Stimulated activated CD4-positive, alpha-beta T cell treated with anti-CD3 and anti-CD28 coated beads, Interleukin-1b, Interleukin-23, amount 100 ng/mL, for 48 hours (primary cell): ENCODE results near the gene PARVB.

Source experiments
- DNase-seq: peaks from one replicate; pipeline ENCODE4 v3.0.0-alpha.2; 2020

The PARVB gene

GRCh38 chr22:44142421-44143104 is 118.5 kb downstream of the PARVB start:
- DNase-seq: no peak

- no peak for DNase-seq
Measured at GRCh38 chr22:44143105-44143474, 119.0 kb downstream of the PARVB start.

- no peak for DNase-seq
Measured at GRCh38 chr22:44143579-44143978, 119.5 kb downstream of the PARVB start.

GRCh38 chr22:44144046-44144569 is 120.0 kb downstream of the PARVB start:
- no peak for DNase-seq

GRCh38 chr22:44145544-44145943 is 121.4 kb downstream of the PARVB start:
- no peak for DNase-seq

GRCh38 chr22:44146088-44146861 is 122.2 kb downstream of the PARVB start:
- DNase-seq: no peak

GRCh38 chr22:44147008-44147645 is 123.0 kb downstream of the PARVB start:
- no peak for DNase-seq

- no peak for DNase-seq
Measured at GRCh38 chr22:44147821-44148574, 123.9 kb downstream of the PARVB start.

- no peak for DNase-seq
Measured at GRCh38 chr22:44151676-44152075, 127.6 kb downstream of the PARVB start.

GRCh38 chr22:44153710-44154109 is 129.6 kb downstream of the PARVB start:
- no peak for DNase-seq

- DNase-seq: no peak
Measured at GRCh38 chr22:44154436-44154942, 130.4 kb downstream of the PARVB start.

- no peak for DNase-seq
Measured at GRCh38 chr22:44155115-44155514, 131.0 kb downstream of the PARVB start.

GRCh38 chr22:44157916-44158618 is 134.0 kb downstream of the PARVB start:
- DNase-seq: no peak

- DNase-seq: no peak
Measured at GRCh38 chr22:44158816-44159215, 134.7 kb downstream of the PARVB start.

- no peak for DNase-seq
Measured at GRCh38 chr22:44159221-44159620, 135.1 kb downstream of the PARVB start.

- no peak for DNase-seq
Measured at GRCh38 chr22:44159811-44160210, 135.7 kb downstream of the PARVB start.

GRCh38 chr22:44160421-44160820 is 136.3 kb downstream of the PARVB start:
- DNase-seq: no peak

GRCh38 chr22:44161673-44162072 is 137.6 kb downstream of the PARVB start:
- no peak for DNase-seq

GRCh38 chr22:44162960-44163359 is 138.9 kb downstream of the PARVB start:
- DNase-seq: no peak

- no peak for DNase-seq
Measured at GRCh38 chr22:44163536-44163935, 139.4 kb downstream of the PARVB start.

GRCh38 chr22:44164031-44164430 is 139.9 kb downstream of the PARVB start:
- no peak for DNase-seq

GRCh38 chr22:44165286-44165874 is 141.3 kb downstream of the PARVB start:
- DNase-seq: no peak
